SJSA1 (cell line): ENCODE results near the gene TREH. TPM values are rescaled to one million over a fixed set of nuclear protein-coding genes. Genes with fewer than 3 reads are reported as not detected.

Experiments used
- DNase-seq, 2 experiments: peaks; one replicate each; pipeline ENCODE4 v3.0.0-alpha.2; 2015 to 2020; ENCODE audit warnings: low spot score in 2 of 2, low read depth in 1 of 2
- H3K27ac ChIP-seq: fragments of 250-450 bp; sonication (Bioruptor Pico); 2 replicates; pipeline ENCODE4 v1.5.1; 2020; ENCODE audit warnings: mild to moderate bottlenecking, moderate library complexity
- H3K27me3 ChIP-seq: fragments of 250-450 bp; sonication (Bioruptor Pico); replicated peaks from 2 replicates; pipeline ENCODE4 v1.5.1; 2020; ENCODE audit warnings: mild to moderate bottlenecking, moderate library complexity
- H3K36me3 ChIP-seq: fragments of 250-450 bp; sonication (Bioruptor Pico); 2 replicates; pipeline ENCODE4 v1.5.1; 2020; ENCODE audit warnings: mild to moderate bottlenecking
- H3K4me1 ChIP-seq: fragments of 250-450 bp; sonication (Bioruptor Pico); replicated peaks from 2 replicates; pipeline ENCODE4 v1.6.1; 2021; ENCODE audit warnings: mild to moderate bottlenecking
- H3K4me3 ChIP-seq: fragments of 250-450 bp; sonication (Bioruptor Pico); 2 replicates; pipeline ENCODE4 v1.5.1; 2020; ENCODE audit warnings: mild to moderate bottlenecking
- H3K9me3 ChIP-seq: fragments of 250-450 bp; sonication (Bioruptor Pico); replicated peaks from 2 replicates; pipeline ENCODE4 v1.5.1; 2020; ENCODE audit warnings: mild to moderate bottlenecking
- total RNA-seq: library from RNA; depleted of rRNA; stranded (reverse); fragments of >200 nt; shearing (Covaris generic); gene quantifications from 2 replicates; pipeline ENCODE4 v1.2.3, GENCODE V29; 2014

Gene TREH
- total RNA-seq, 1 experiment from 2014 or later = not detected

- H3K9me3 ChIP-seq = no peaks in the 10 kb centered on the region
- no peaks in the 10 kb centered on the region for H3K4me1 ChIP-seq
- DNase-seq = no peak
- no peak overlapping the region for H3K27ac ChIP-seq
- H3K36me3 ChIP-seq = peaks cover 33% of the 10 kb centered on the region
- no peak overlapping the region for H3K4me3 ChIP-seq
- no peaks in the 10 kb centered on the region for H3K27me3 ChIP-seq
These were observed 36.1 kb downstream of the TREH start for GRCh38 chr11:118643142-118643994.

DNA sequence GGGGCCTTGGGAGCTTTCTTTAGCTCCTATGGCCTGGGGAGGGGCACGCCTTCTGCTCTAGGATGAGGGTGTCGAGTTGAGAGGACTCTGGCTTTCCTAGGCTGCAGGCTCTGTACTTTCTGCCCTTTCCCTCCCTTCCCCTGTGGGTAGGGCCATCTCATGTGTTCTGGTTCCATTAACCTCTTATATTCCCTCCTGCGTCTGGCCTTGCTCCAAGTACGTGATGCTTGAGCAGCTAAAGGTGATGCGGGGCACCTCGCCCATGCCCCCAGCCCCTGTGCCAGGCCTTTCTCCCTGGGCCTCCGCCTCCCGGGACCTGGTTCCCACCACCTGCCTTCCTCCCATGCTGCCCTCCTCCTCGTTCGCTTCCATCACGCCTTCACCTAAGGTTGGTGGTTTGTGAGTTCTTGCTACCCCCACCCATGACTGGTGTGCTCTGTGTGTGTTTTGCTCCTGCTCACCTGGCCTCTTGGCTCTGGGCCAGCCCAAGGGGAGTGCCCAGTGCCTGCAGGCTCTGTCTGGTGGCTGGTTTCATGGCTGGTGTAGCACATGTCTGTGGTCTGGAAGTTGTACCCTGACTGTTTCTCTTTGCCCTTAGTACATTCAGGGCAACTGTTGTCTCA lies 37.9 kb downstream of the TREH start:
- Histone ChIP-seq H3K36me3 (peaks cover 36% of the 10 kb centered on the region), H3K4me3 (no peak overlapping the region), H3K27me3 (no peaks in the 10 kb centered on the region), H3K4me1 (no peaks in the 10 kb centered on the region), H3K9me3 (no peaks in the 10 kb centered on the region), H3K27ac (no peak overlapping the region)
- DNase-seq = no peak

- Histone ChIP-seq H3K4me1 (no peaks in the 10 kb centered on the region), H3K27ac (no peak overlapping the region), H3K9me3 (no peaks in the 10 kb centered on the region), H3K36me3 (peaks cover 39% of the 10 kb centered on the region), H3K27me3 (no peaks in the 10 kb centered on the region), H3K4me3 (no peak overlapping the region)
- DNase-seq = no peak
These were observed 38.9 kb downstream of the TREH start for GRCh38 chr11:118640332-118641154.

GRCh38 chr11:118639899-118640298 lies 39.6 kb downstream of the TREH start:
- Histone ChIP-seq H3K27ac (no peak overlapping the region), H3K4me1 (no peaks in the 10 kb centered on the region), H3K4me3 (no peak overlapping the region), H3K36me3 (peaks cover 40% of the 10 kb centered on the region), H3K9me3 (no peaks in the 10 kb centered on the region), H3K27me3 (no peaks in the 10 kb centered on the region)
- no peak for DNase-seq

DNA sequence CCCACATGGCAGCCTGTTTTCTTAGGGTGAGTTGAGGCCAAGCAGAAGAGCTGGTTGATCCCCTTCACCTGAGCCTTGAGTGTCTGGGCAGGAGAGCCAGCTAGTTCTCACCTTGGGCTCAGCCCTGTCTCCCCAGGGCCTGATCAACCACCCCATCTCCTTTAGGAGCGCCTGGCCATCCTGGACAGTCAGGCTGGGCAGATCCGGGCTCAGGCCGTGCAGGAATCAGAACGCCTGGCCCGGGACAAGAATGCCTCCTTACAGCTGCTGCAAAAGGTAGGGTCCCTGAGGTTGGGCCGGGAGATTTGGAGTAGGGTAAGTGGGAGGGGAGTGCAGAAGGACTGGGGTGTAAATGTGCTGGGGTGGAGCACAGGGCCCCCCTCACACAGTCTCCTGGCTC lies 40.7 kb downstream of the TREH start:
- no peak for DNase-seq
- no peaks in the 10 kb centered on the region for H3K27me3 ChIP-seq
- H3K4me3 ChIP-seq = no peak overlapping the region
- H3K27ac ChIP-seq = no peak overlapping the region
- peaks cover 33% of the 10 kb centered on the region for H3K36me3 ChIP-seq
- no peaks in the 10 kb centered on the region for H3K9me3 ChIP-seq
- no peaks in the 10 kb centered on the region for H3K4me1 ChIP-seq

DNA sequence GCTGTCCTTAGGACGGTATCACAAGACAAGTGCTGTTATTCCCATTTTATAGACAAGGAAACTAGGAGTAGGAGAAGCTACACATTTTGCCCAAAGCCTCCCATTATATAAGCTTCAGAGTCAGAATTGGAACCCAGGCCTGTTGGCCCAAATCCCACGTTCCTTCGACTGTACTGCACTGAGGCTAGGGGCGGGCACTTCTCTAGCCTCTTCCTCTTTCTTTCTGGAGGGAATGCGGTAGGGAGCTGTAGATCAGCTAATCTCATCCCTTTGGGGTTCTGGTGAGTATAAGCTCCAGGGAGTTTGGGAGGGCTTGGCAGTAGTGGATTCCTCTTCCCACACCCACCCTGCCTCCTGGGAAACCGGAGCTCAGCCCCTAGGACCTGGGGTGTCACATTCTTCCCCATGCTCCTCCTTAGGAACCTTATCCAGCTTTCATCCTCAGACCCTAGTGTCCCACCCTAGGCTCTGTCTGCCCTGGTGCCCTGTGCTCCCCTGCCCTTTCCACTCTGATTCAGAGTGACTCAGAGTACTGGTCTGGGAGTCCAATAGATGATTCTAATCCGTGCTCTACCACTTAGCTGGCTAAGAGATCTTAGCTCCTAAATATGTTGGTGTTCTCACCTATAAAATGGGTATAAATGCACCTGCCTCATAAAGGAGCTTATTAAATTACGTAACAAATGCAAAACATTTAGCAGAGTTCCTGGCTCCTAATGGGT lies 42.7 kb downstream of the TREH start:
- no peak for DNase-seq
- no peak overlapping the region for H3K27ac ChIP-seq
- peaks cover 42% of the 10 kb centered on the region for H3K36me3 ChIP-seq
- no peaks in the 10 kb centered on the region for H3K4me1 ChIP-seq
- H3K4me3 ChIP-seq = no peak overlapping the region
- H3K9me3 ChIP-seq = no peaks in the 10 kb centered on the region
- no peaks in the 10 kb centered on the region for H3K27me3 ChIP-seq

DNA sequence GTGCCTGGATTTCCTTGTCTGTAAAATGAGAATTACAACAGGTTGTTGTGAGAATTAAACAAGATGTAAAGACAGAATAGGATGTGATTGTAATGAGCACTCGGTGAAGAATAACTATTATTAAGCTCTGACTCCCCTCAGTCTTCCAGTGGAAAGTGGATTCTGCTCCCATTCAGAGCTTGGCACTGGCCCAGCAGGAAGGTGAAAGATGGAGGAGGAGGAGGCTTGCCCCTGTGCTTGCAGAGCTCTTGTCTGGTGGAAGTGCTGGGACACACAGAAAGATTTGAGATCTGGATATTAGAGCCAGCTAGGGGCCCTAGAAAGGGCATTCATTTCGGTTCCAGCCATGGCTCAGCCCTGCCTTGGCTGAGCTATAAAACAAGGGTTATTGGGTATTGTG lies 43.8 kb downstream of the TREH start:
- Histone ChIP-seq H3K4me3 (no peak overlapping the region), H3K9me3 (no peaks in the 10 kb centered on the region), H3K36me3 (peaks cover 45% of the 10 kb centered on the region), H3K27me3 (no peaks in the 10 kb centered on the region), H3K4me1 (no peaks in the 10 kb centered on the region), H3K27ac (no peak overlapping the region)
- no peak for DNase-seq

DNA sequence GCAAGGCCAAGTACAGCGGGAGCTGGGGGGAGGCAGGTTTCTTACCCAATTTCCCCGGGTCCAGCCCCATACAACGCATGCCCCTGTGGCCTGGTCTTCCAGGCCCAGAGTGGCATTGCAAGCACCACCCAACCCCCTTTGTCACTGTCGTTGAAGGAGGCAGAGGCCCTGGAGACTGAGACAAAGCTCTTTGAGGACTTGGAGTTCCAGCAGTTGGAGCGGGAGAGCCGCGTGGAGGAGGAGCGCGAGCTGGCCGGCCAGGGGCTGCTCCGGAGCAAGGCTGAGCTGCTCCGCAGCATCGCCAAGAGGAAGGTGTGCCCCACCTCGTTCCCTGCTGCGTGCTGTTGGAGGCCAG lies 44.2 kb downstream of the TREH start:
- Histone ChIP-seq H3K4me1 (no peaks in the 10 kb centered on the region), H3K36me3 (peaks cover 50% of the 10 kb centered on the region), H3K27me3 (no peaks in the 10 kb centered on the region), H3K9me3 (no peaks in the 10 kb centered on the region), H3K27ac (no peak overlapping the region), H3K4me3 (no peak overlapping the region)
- no peak for DNase-seq

GRCh38 chr11:118634431-118635236 lies 44.8 kb downstream of the TREH start:
- no peak for DNase-seq
- Histone ChIP-seq H3K9me3 (no peaks in the 10 kb centered on the region), H3K4me3 (no peak overlapping the region), H3K27me3 (no peaks in the 10 kb centered on the region), H3K27ac (no peak overlapping the region), H3K36me3 (peaks cover 53% of the 10 kb centered on the region), H3K4me1 (no peaks in the 10 kb centered on the region)

DNA sequence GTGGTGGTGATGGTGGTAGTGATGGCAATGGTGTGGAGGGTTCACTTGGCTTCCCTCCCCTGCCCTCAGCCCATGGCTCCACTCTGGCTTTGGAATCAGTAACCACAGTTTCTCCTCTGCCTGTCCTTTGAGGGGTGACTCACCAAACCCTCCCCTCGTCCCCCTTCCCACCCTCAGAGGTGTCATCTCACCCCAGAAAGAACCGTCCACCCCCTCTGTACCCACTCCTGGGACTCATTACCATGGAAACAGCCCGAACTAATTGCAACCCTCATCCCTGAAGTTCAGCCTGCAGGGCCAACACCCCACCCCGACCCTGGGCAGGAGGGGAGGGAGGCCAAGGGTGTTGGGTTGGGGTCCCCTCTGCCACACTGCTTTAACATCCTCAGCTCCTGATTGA lies 45.5 kb downstream of the TREH start:
- H3K27me3 ChIP-seq = no peaks in the 10 kb centered on the region
- no peaks in the 10 kb centered on the region for H3K4me1 ChIP-seq
- no peak overlapping the region for H3K4me3 ChIP-seq
- no peaks in the 10 kb centered on the region for H3K9me3 ChIP-seq
- H3K27ac ChIP-seq = no peak overlapping the region
- no peak for DNase-seq
- H3K36me3 ChIP-seq = peaks cover 58% of the 10 kb centered on the region

DNA sequence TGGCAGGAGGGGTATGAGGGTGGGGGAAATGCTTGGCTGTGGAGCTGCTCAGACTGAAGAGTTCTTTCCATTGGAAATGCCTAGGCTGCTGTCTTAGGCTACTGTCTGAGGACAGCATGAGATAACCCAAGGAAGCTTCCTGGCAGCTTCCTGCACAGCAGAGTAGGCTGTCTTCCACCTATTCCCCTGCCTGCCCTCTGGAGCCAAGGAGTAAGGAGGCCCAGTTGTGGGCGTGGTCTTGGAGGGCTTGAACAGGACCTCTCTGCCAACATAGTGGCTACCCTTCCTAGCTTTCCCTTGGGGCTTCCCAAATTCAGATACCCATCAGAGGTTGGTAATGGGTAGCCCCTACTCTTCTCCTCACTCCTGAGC lies 46.1 kb downstream of the TREH start:
- no peaks in the 10 kb centered on the region for H3K4me1 ChIP-seq
- no peaks in the 10 kb centered on the region for H3K9me3 ChIP-seq
- H3K4me3 ChIP-seq = no peak overlapping the region
- DNase-seq = no peak
- H3K27me3 ChIP-seq = no peaks in the 10 kb centered on the region
- peaks cover 64% of the 10 kb centered on the region for H3K36me3 ChIP-seq
- H3K27ac ChIP-seq = no peak overlapping the region

DNA sequence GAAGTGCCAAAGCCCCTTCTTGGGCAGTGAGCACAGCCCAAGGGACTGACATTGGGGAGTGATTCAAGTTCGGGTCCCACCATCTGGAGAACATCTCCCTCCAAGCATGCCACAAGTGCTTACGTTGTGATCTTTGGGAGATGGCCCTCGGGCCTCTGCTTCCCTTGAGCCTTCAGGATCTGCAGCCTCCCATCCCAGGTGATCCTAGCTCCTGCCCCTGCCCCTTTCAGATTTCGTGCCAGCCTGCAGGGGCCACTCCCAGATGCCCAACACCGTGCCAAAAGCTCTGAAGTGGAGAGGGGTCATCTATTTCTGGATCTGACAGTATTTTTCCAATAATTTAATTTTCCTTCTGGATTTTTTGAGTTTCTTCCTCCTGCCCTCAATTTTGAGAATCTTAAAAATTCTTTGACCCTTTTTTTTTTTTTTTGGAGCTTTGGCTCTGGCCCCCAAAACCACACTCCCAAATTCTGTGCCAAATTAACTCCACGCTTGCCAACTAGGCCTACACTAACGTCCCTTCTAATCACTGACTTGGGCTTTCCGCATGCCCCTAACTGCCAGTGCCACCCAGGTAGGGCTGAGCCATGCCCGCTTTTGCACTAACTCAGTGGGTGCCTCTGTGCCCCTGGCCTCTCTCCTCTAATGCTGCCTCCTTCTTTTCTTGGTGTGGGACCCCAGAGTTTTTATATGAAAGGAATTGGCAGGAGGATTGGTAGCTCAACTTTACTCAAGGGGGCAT lies 46.7 kb downstream of the TREH start:
- H3K4me3 ChIP-seq = no peak overlapping the region
- H3K27me3 ChIP-seq = no peaks in the 10 kb centered on the region
- H3K36me3 ChIP-seq = peaks cover 67% of the 10 kb centered on the region
- DNase-seq = no peak
- H3K9me3 ChIP-seq = no peaks in the 10 kb centered on the region
- no peaks in the 10 kb centered on the region for H3K4me1 ChIP-seq
- H3K27ac ChIP-seq = no peak overlapping the region
